Raji (cell line): Measurements from ENCODE around the gene SLC15A1.

Source experiments
- POLR2A ChIP-seq: IDR thresholded peaks from 2 replicates; pipeline ENCODE4 v1.6.1; 2011; ENCODE audit warnings: low read depth, low read length, control low read depth; ENCODE audit not compliant: insufficient read depth

The SLC15A1 gene

GRCh38 chr13:98648141-98648540 lies 104.3 kb downstream of the SLC15A1 start:
- no peak for TF ChIP-seq POLR2A

GRCh38 chr13:98647121-98647520 lies 105.4 kb downstream of the SLC15A1 start:
- no peak for TF ChIP-seq POLR2A

- TF ChIP-seq POLR2A: no peak
These were observed 109.0 kb downstream of the SLC15A1 start for GRCh38 chr13:98643479-98643878.

- TF ChIP-seq POLR2A: no peak
These were observed 111.4 kb downstream of the SLC15A1 start for GRCh38 chr13:98641075-98641474.
